Measurements from ENCODE around the gene STK32C. TPM values are rescaled to one million over a fixed set of nuclear protein-coding genes. Genes with fewer than 3 reads are reported as not detected.
"Not testable (repeated sequence)": the region's sequence is repeated elsewhere in the genome, so short reads cannot be mapped to it uniquely, and the experiment has no call there.

STK32C gene
- total RNA-seq, 1 donor from 2014 or later: 19.6 TPM

DNA sequence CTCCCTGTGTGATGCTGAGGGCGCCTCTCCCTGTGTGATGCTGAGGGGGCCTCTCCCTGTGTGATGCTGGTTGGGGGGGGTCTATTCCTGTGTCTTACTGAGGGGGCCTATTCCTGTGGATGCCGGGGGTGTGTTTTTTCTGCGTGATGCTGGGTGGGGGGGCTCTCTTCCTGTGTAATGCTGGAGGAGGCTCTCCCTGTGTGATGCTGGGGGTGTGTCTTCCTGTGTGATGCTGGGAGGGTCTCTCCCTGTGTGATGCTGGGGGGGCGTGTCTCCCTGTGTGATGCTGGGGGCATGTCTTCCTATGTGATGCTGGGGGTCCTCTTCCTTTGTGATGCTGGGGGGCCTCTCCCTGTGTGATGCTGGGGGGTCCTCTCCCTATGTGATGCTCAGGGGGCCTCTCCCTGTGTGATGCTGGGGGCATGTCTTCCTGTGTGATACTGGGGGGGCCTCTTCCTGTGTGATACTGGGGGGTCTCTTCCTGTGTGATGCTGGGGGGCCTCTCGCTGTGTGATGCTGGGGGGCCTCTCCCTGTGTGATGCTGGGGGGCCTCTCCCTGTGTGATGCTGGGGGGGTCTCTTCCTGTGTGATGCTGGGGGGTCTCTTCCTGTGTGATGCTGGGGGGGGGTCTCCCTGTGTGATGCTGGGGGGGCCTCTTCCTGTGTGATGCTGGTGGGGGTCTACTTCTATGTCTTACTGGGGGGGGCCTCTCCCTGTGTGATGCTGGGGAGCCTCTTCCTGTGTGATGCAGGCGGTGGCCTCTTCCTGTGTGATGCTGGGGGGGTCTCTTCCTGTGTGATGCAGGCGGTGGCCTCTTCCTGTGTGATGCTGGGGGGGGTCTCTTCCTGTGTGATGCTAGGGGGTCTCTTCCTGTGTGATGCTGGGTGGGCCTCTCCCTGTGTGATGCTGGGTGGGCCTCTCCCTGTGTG, 148.2 kb downstream of the STK32C start:
- H3K4me1 Mint-ChIP-seq: peaks cover 11% of the 10 kb centered on the region
- not testable (repeated sequence) for H3K4me3 Mint-ChIP-seq; DNase-seq (ENCODE audit: low read depth, low spot score); H3K27ac Mint-ChIP-seq (ENCODE audit: unreplicated experiment); H3K27me3 Mint-ChIP-seq (ENCODE audit: low read depth); H3K36me3 Mint-ChIP-seq (ENCODE audit: low read depth); H3K9me3 Mint-ChIP-seq

DNA sequence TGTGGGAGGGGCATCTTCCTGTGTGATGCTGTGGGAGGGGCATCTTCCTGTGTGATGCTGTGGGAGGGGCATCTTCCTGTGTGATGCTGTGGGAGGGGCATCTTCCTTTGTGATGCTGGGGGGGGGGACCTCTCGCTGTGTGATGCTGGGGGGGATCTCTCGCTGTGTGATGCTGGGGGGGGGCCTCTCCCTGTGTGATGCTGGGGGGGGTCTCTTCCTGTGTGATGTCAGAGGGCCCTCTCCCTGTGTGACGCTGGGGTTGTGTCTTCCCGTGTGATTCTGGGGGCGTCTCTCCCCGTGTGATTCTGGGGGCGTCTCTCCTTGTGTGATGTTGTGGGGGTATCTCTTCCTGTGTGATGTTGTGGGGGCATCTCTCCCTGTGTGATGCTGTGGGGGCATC, 148.9 kb downstream of the STK32C start:
- TF ChIP-seq CTCF (conservative IDR thresholded peaks at IDR 0.05): no peak
- Mint-ChIP-seq H3K27ac (ENCODE audit: unreplicated experiment) (no peak overlapping the region), H3K4me1 (peaks cover 8% of the 10 kb centered on the region), H3K9me3 (no peaks in the 10 kb centered on the region), H3K4me3 (no peak overlapping the region), H3K27me3 (ENCODE audit: low read depth) (no peaks in the 10 kb centered on the region), H3K36me3 (ENCODE audit: low read depth) (no peaks in the 10 kb centered on the region)
- DNase-seq (ENCODE audit: low read depth, low spot score): no peak

DNA sequence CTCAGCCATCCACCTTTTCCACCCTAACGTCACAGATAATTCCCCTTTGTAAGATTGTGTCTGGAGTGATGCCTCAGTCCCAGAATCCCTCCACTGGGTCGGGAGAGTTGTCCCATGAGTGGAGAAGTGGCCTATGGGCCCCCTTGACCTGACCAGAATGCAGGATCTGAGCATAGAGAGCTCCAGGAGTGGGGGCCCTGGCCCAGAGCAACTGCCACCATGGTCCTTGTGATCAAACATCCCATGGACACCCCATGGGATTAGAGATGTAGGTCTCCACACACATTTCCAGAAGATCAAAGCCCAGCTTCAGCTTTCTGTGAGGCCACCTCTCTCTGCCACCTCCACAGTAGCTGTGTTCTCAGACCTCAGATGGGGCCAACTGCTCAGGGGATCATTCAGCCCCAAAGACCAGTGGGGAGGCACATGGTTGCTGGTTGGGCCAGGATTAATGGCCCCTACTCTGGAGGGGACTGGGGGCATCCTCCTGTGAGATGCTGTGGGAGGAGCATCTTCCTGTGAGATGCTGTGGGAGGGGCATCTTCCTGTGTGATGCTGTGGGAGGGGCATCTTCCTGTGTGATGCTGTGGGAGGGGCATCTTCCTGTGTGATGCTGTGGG, 149.5 kb downstream of the STK32C start:
- DNase-seq (ENCODE audit: low read depth, low spot score): no peak
- H3K9me3 Mint-ChIP-seq: no peaks in the 10 kb centered on the region

More for the DNA sequence above, 149.5 kb downstream of the STK32C start:
- peaks cover 8% of the 10 kb centered on the region for H3K4me1 Mint-ChIP-seq
- H3K36me3 Mint-ChIP-seq (ENCODE audit: low read depth): no peaks in the 10 kb centered on the region
- no peaks in the 10 kb centered on the region for H3K27me3 Mint-ChIP-seq (ENCODE audit: low read depth)
- no peak overlapping the region for H3K4me3 Mint-ChIP-seq
- no peak for TF ChIP-seq CTCF (conservative IDR thresholded peaks at IDR 0.05)
- H3K27ac Mint-ChIP-seq (ENCODE audit: unreplicated experiment): no peak overlapping the region

Other genes starting within 250 kb of the STK32C start
- gene JAKMIP3, start 242.0 kb downstream of the STK32C start, total RNA-seq: 0.25 and 0.40 TPM in 2 replicates
- gene DPYSL4, start 121.0 kb downstream of the STK32C start, total RNA-seq: 145 and 155 TPM in 2 replicates
- gene LRRC27, start 24.2 kb upstream of the STK32C start, total RNA-seq: 18.3 and 21.9 TPM in 2 replicates
- gene PWWP2B, start 89.2 kb upstream of the STK32C start, total RNA-seq: 14.2 and 15.3 TPM in 2 replicates
- 34.8 and 35.4 TPM in 2 replicates for gene INPP5A, start 229.8 kb upstream of the STK32C start, total RNA-seq

All from neural crest cell (in vitro differentiated cells).